ENCODE data around the gene SEC22C.

DNA sequence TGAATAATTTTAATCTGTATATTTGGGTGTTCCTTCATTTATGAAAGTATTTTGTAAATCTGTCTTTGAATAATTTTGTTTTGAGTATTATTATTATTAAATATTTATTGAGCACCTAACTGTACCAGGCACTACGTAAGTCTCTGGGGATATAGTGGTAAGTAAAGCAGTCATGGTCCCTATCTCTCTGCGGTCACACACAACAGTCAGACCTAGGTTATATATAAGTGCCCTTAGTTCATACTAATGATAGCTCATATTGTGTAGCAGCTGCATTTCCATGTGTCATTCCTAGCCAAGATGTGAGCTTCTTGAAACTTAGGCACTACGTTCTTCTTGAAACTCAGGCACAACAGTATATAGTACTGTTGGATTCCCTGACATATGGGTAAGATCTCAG, 31.2 kb upstream of the SEC22C start:
- TF ChIP-seq, protein P1, sequence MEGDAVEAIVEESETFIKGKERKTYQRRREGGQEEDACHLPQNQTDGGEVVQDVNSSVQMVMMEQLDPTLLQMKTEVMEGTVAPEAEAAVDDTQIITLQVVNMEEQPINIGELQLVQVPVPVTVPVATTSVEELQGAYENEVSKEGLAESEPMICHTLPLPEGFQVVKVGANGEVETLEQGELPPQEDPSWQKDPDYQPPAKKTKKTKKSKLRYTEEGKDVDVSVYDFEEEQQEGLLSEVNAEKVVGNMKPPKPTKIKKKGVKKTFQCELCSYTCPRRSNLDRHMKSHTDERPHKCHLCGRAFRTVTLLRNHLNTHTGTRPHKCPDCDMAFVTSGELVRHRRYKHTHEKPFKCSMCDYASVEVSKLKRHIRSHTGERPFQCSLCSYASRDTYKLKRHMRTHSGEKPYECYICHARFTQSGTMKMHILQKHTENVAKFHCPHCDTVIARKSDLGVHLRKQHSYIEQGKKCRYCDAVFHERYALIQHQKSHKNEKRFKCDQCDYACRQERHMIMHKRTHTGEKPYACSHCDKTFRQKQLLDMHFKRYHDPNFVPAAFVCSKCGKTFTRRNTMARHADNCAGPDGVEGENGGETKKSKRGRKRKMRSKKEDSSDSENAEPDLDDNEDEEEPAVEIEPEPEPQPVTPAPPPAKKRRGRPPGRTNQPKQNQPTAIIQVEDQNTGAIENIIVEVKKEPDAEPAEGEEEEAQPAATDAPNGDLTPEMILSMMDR (conservative IDR thresholded peaks at IDR 0.05) = no peak
- TF ChIP-seq EZH2 (IDR thresholded peaks at IDR 0.05; ENCODE audit: low read depth) = no peak
